Measurements from ENCODE around the gene CAST. TPM values are rescaled to one million over a fixed set of nuclear protein-coding genes. Genes with fewer than 3 reads are reported as not detected.

CAST gene
- total RNA-seq, 2 donors from 2014 or later, result 251 to 256 TPM

- DNase-seq (ENCODE audit: low spot score), result no peak
- WGBS, result 66% methylated on average over 4 of the region's 4 CpGs
- intact Hi-C loops (cut with DNase I), result loop anchor here (5.0 to 10.0 kb wide), 3 partner anchors 51 to 408 kb away; partner anchors contain the start of genes ERAP1 and LNPEP
- TF ChIP-seq CTCF (IDR thresholded peaks at IDR 0.05) (no peak), POLR2A (IDR thresholded peaks at IDR 0.05) (no peak), POLR2AphosphoS5 (IDR thresholded peaks at IDR 0.05) (no peak)
- no peaks in the 10 kb centered on the region for H3K9me3 ChIP-seq
- no peaks in the 10 kb centered on the region for H3K4me1 ChIP-seq (replicated peaks)
- H3K27ac ChIP-seq, result no peak overlapping the region
- H3K36me3 ChIP-seq, result peaks cover 3 to 11% of the 10 kb centered on the region in 2 donors
- no peaks in the 10 kb centered on the region for H3K27me3 ChIP-seq (replicated peaks; ENCODE audit: insufficient read depth)
- H3K4me3 ChIP-seq, result no peak overlapping the region
Observed at GRCh38 chr5:96753848-96754247, 91.7 kb downstream of the CAST start.

- H3K9me3 ChIP-seq, result no peaks in the 10 kb centered on the region
- no peak overlapping the region for H3K27ac ChIP-seq
- intact Hi-C loops (cut with DNase I), result loop anchor here (10.0 kb wide), 2 partner anchors 49 to 179 kb away; partner anchors contain the start of genes ERAP1 and LNPEP
- H3K36me3 ChIP-seq, result peaks cover 3 to 5% of the 10 kb centered on the region in 2 donors
- H3K4me1 ChIP-seq (replicated peaks), result no peaks in the 10 kb centered on the region
- WGBS, result 95% methylated on average over 5 of the region's 5 CpGs
- no peak overlapping the region for H3K4me3 ChIP-seq
- no peaks in the 10 kb centered on the region for H3K27me3 ChIP-seq (replicated peaks; ENCODE audit: insufficient read depth)
- TF ChIP-seq POLR2A (IDR thresholded peaks at IDR 0.05) (no peak), CTCF (IDR thresholded peaks at IDR 0.05) (no peak), POLR2AphosphoS5 (IDR thresholded peaks at IDR 0.05) (no peak)
- DNase-seq (ENCODE audit: low spot score), result no peak
Observed at GRCh38 chr5:96755851-96756250, 93.7 kb downstream of the CAST start.

- Histone ChIP-seq H3K4me1 (replicated peaks) (no peaks in the 10 kb centered on the region), H3K36me3 (peaks cover 3 to 5% of the 10 kb centered on the region in 2 donors), H3K27me3 (replicated peaks; ENCODE audit: insufficient read depth) (no peaks in the 10 kb centered on the region), H3K4me3 (no peak overlapping the region), H3K27ac (no peak overlapping the region), H3K9me3 (no peaks in the 10 kb centered on the region)
- intact Hi-C loops (cut with DNase I), result loop anchor here (10.0 kb wide), 2 partner anchors 48 to 178 kb away; partner anchors contain the start of genes ERAP1 and LNPEP
- TF ChIP-seq POLR2AphosphoS5 (IDR thresholded peaks at IDR 0.05), result no peak
- no peak for TF ChIP-seq CTCF (IDR thresholded peaks at IDR 0.05)
- TF ChIP-seq POLR2A (IDR thresholded peaks at IDR 0.05), result no peak
- no peak for DNase-seq (ENCODE audit: low spot score)
- 76% methylated on average over 3 of the region's 3 CpGs for WGBS
Observed at GRCh38 chr5:96756985-96757384, 94.8 kb downstream of the CAST start.

- H3K27me3 ChIP-seq (replicated peaks; ENCODE audit: insufficient read depth), result no peaks in the 10 kb centered on the region
- no peak for DNase-seq (ENCODE audit: low spot score)
- H3K9me3 ChIP-seq, result no peaks in the 10 kb centered on the region
- H3K27ac ChIP-seq, result no peak overlapping the region
- WGBS, result 83% methylated on average over 4 of the region's 4 CpGs
- no peak for TF ChIP-seq POLR2AphosphoS5 (IDR thresholded peaks at IDR 0.05)
- TF ChIP-seq POLR2A (IDR thresholded peaks at IDR 0.05), result no peak
- TF ChIP-seq CTCF (IDR thresholded peaks at IDR 0.05), result no peak
- H3K4me3 ChIP-seq, result no peak overlapping the region
- no peaks in the 10 kb centered on the region for H3K4me1 ChIP-seq (replicated peaks)
- H3K36me3 ChIP-seq, result peaks cover 5 to 6% of the 10 kb centered on the region in 2 donors
- intact Hi-C loops (cut with DNase I), result loop anchor here (10.0 kb wide), 2 partner anchors 46 to 176 kb away; partner anchors contain the start of genes ERAP1 and LNPEP
Observed at GRCh38 chr5:96758621-96759020, 96.4 kb downstream of the CAST start.

GRCh38 chr5:96761618-96762017 lies 99.4 kb downstream of the CAST start:
- no peaks in the 10 kb centered on the region for H3K4me1 ChIP-seq (replicated peaks)
- H3K27me3 ChIP-seq (replicated peaks; ENCODE audit: insufficient read depth), result no peaks in the 10 kb centered on the region
- no peak for DNase-seq (ENCODE audit: low spot score)
- 49% methylated on average over 4 of the region's 4 CpGs for WGBS
- H3K36me3 ChIP-seq, result peaks cover 0 to 3% of the 10 kb centered on the region in 2 donors
- H3K27ac ChIP-seq, result no peak overlapping the region
- intact Hi-C loops (cut with DNase I), result no loop called here
- no peaks in the 10 kb centered on the region for H3K9me3 ChIP-seq
- no peak overlapping the region for H3K4me3 ChIP-seq
- TF ChIP-seq POLR2A (IDR thresholded peaks at IDR 0.05) (no peak), CTCF (IDR thresholded peaks at IDR 0.05) (no peak), POLR2AphosphoS5 (IDR thresholded peaks at IDR 0.05) (no peak)
